Transverse colon (tissue), 4 donors: ENCODE data around the gene ATP6V0E1. TPM values are rescaled to one million over a fixed set of nuclear protein-coding genes. Genes with fewer than 3 reads are reported as not detected.
"Not testable (repeated sequence)": the region's sequence is repeated elsewhere in the genome, so short reads cannot be mapped to it uniquely, and the experiment has no call there.

Experiments used
- DNase-seq: peaks from one replicate; pipeline ENCODE4 v3.0.0-alpha.2; 2019
- H3K27ac ChIP-seq, 4 donors: fragments of 200-600 bp; sonication (generic); 2 replicates each; pipeline ENCODE4 v1.5.1; 2016 to 2018; ENCODE audit warnings: inconsistent platforms in 4 of 4
- H3K27me3 ChIP-seq: fragments of 200-600 bp; sonication (generic); 2 replicates; pipeline ENCODE4 v1.5.1; 2017; ENCODE audit warnings: inconsistent platforms
- H3K36me3 ChIP-seq, 4 donors: fragments of 200-600 bp; sonication (generic); 2 replicates each; pipeline ENCODE4 v1.5.1; 2017 to 2019; ENCODE audit warnings: inconsistent platforms in 4 of 4
- H3K4me1 ChIP-seq, 4 donors: fragments of 200-600 bp; sonication (generic); 2 replicates each; pipeline ENCODE4 v1.5.1; 2017 to 2020; ENCODE audit warnings: inconsistent platforms in 4 of 4
- H3K4me3 ChIP-seq, 4 donors: fragments of 200-600 bp; sonication (generic); 1 replicate in 1 of 4; 2 replicates in 3 of 4; pipeline versions ENCODE4 v1.5.1 to v1.6.1; 2017 to 2019; ENCODE audit warnings: inconsistent platforms in 4 of 4
- H3K9me3 ChIP-seq, 2 donors: fragments of 200-600 bp; sonication (generic); 2 replicates each; pipeline ENCODE4 v1.5.1; 2017 to 2019; ENCODE audit warnings: inconsistent platforms in 2 of 2
- EP300 ChIP-seq: sonication (generic); formaldehyde crosslinking; IDR thresholded peaks from one replicate; pipeline ENCODE4 v1.6.1; 2017; ENCODE audit warnings: antibody characterized with exemption, low read depth
- POLR2A ChIP-seq: fragments of 450-650 bp; IDR thresholded peaks from one replicate; pipeline ENCODE4 v1.6.1; 2016; ENCODE audit warnings: antibody characterized with exemption, mild to moderate bottlenecking, moderate library complexity
- POLR2AphosphoS5 ChIP-seq, 3 donors: sonication (generic); formaldehyde crosslinking; IDR thresholded peaks; one replicate each; pipeline ENCODE4 v1.6.1; 2016; ENCODE audit warnings: antibody characterized with exemption in 3 of 3
- WGBS, 2 donors: methylation state at CpG; one replicate each; pipeline ENCODE4 v1.1.5; 2018; ENCODE audit warnings: low coverage in 1 of 2; 5-methylcytosine and 5-hydroxymethylcytosine counted together
- in situ Hi-C, 4 donors: fragments of 200-750 bp; cut with MboI; loops; one replicate each; pipeline versions ENCODE4 v1.15.0 to v1.15.1; 2017; ENCODE audit warnings: low sequenced_read_pairs in 3 of 4, low pct_ligation_motif_present in 1 of 4, low pct_unique_long_range_greater_than_20kb in 1 of 4
- intact Hi-C: fragments of 100-400 bp; cut with DNase I; formaldehyde crosslinking; loops from one replicate; pipeline ENCODE4 v1.15.1; 2023; ENCODE audit warnings: low total_unique reads
- small RNA-seq, 4 donors: library from RNA; depleted of rRNA; stranded (forward); fragments of <200 nt; gene quantifications; one replicate each; pipeline ENCODE3, GENCODE V24; 2016
- total RNA-seq, 4 donors: library from RNA; depleted of rRNA; stranded (reverse); fragments of >200 nt; gene quantifications; one replicate each; pipeline ENCODE4 v1.1.0, GENCODE V29; 2016
- TF ChIP-seq, protein P1 (sequence below), 5 experiments: fragments of 200-600 bp in 3 of 5; fragments of 450-650 bp in 2 of 5; sonication (generic) in 3 of 5; IDR thresholded peaks; 1 replicate in 2 of 5; 2 replicates in 3 of 5; pipeline ENCODE4 v1.5.1; 2016 to 2017; ENCODE audit warnings: antibody characterized with exemption in 5 of 5, inconsistent platforms in 3 of 5, mild to moderate bottlenecking in 2 of 5, moderate library complexity in 1 of 5

Gene ATP6V0E1
- total RNA-seq, 4 donors from 2014 or later, result 60.9 to 212 (median 138) TPM

DNA sequence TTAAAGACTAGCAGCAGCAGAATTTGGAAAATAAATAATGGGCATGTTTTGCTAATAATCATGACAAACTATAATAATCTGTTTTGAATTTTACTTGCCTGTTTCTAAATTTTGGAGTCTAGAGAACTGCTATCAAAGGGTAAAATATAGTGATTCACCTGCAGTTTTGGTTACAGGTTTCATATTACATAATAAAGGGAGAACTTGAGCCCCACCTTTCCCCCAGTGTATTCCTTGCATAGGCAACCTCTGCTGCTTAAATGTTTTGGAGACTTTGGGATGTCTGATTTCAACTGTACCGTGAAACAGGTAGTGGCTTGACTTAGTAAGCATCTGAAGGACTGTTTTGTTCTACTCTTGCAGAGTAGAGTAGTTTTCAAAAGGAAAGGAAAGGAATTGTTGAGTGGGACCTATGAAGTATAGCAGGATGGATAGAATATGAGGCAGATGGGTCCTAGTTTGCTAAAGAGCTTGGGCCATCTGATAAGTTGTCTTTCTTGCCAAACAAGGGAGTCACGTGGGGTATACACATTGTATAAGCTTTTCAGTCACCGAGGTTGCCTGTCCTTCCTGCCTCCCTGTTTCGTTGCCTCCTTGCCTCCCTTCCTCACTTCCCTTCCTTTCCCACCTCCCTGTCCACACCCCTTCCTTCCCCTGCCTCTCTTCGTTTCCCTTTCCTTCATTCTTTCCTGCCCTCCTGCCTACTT, 91.7 kb downstream of the ATP6V0E1 start:
- H3K4me1 ChIP-seq, result peaks cover 0 to 4% (median 0%) of the 10 kb centered on the region in 4 donors
- DNase-seq, result no peak
- H3K9me3 ChIP-seq, result no peaks in the 10 kb centered on the region
- H3K27me3 ChIP-seq, result no peaks in the 10 kb centered on the region
- H3K36me3 ChIP-seq, result no peaks in the 10 kb centered on the region
- H3K27ac ChIP-seq, result no peak overlapping the region
- WGBS, 2 donors, result 90 to 100% methylated on average over 1 to 5 of the region's 5 CpGs
- H3K4me3 ChIP-seq, result no peak overlapping the region
- no peak for TF ChIP-seq EP300
- TF ChIP-seq POLR2AphosphoS5 (IDR thresholded peaks at IDR 0.05), result no peak
- TF ChIP-seq, protein P1, sequence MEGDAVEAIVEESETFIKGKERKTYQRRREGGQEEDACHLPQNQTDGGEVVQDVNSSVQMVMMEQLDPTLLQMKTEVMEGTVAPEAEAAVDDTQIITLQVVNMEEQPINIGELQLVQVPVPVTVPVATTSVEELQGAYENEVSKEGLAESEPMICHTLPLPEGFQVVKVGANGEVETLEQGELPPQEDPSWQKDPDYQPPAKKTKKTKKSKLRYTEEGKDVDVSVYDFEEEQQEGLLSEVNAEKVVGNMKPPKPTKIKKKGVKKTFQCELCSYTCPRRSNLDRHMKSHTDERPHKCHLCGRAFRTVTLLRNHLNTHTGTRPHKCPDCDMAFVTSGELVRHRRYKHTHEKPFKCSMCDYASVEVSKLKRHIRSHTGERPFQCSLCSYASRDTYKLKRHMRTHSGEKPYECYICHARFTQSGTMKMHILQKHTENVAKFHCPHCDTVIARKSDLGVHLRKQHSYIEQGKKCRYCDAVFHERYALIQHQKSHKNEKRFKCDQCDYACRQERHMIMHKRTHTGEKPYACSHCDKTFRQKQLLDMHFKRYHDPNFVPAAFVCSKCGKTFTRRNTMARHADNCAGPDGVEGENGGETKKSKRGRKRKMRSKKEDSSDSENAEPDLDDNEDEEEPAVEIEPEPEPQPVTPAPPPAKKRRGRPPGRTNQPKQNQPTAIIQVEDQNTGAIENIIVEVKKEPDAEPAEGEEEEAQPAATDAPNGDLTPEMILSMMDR (IDR thresholded peaks at IDR 0.05), result no peak
- intact Hi-C loops, result no loop called here
- in situ Hi-C loops, result no loop called here

DNA sequence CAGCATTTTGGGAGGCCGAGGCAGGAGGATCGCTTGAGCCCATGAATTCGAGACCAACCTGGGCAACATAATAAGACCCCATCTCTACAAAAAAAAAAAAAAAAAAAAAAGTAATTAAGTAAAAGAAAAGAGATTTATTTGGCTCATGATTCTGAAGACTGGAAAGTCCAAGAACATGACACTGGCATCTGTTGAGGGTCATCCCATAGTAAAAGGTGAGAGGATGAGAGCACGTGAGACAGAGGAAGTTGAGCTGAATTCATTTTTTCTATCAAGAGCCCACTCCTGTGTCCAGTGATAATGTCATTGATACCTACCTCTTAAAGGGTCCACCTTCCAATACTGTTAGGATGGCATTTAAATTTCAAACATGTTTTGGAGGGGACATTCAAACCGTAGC, 92.4 kb downstream of the ATP6V0E1 start:
- WGBS, 2 donors, result 88 to 100% methylated on average over 1 to 5 of the region's 5 CpGs
- peaks cover 0 to 3% (median 0%) of the 10 kb centered on the region in 4 donors for H3K36me3 ChIP-seq
- H3K4me3 ChIP-seq, result no peak overlapping the region
- no peak for TF ChIP-seq EP300
- no peak for TF ChIP-seq POLR2AphosphoS5 (IDR thresholded peaks at IDR 0.05)
- no peak for TF ChIP-seq POLR2A
- H3K4me1 ChIP-seq, result peaks cover 0 to 4% (median 0%) of the 10 kb centered on the region in 4 donors
- H3K27ac ChIP-seq, result no peak overlapping the region
- DNase-seq, result no peak
- in situ Hi-C loops (no loop called here), intact Hi-C loops (no loop called here)
- no peaks in the 10 kb centered on the region for H3K27me3 ChIP-seq
- H3K9me3 ChIP-seq, result no peaks in the 10 kb centered on the region

DNA sequence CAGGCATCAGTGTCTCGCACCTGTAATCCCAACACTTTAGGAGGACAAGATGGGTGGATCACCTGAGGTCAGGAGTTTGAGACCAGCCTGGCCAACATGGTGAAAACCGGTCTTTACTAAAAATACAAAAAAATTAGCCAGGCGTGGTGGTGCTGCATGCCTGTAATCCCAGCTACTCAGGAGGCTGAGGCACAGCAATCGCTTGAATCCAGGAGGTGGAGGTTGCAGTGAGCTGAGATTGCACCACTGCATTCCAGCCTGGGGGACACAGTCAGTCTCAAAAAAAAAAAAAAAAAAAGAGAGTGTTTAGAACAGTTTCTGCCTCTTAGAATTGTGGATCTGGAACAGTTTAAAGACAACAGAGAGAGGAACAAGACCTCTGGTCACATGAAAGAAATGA, 92.9 kb downstream of the ATP6V0E1 start:
- H3K4me3 ChIP-seq, H3K4me1 ChIP-seq, H3K9me3 ChIP-seq, H3K27me3 ChIP-seq, DNase-seq, in situ Hi-C loops, H3K27ac ChIP-seq, intact Hi-C loops, H3K36me3 ChIP-seq: not testable (repeated sequence)
- WGBS, 2 donors, result 93% methylated on average over 4 of the region's 4 CpGs; no CpG with 5 or more reads in 1 of the 2 donors

DNA sequence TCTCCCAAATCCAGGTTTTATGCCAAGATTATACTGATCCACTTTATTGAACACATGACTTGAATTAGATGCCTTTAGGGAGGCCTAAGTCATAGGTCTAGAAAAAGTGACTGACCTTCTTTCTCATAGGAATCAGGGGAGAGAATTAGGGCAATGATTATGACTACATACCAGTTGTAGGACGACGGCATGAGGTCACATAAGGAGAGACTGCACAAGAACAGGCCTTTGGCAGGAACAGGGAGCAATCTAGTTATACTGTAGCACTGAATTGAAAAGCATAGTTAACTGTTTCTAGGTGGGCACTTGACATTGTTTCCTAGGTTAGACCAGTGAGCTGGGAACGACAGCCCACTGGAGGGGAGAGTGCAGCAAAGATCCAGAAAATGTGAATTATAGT, 95.3 kb downstream of the ATP6V0E1 start:
- no peaks in the 10 kb centered on the region for H3K4me1 ChIP-seq
- intact Hi-C loops, result no loop called here
- 81 to 83% methylated on average over 3 of the region's 3 CpGs for WGBS, 2 donors
- H3K27me3 ChIP-seq, result no peaks in the 10 kb centered on the region
- in situ Hi-C loops, result no loop called here
- peaks cover 0 to 11% (median 5%) of the 10 kb centered on the region in 4 donors for H3K36me3 ChIP-seq
- no peak overlapping the region for H3K4me3 ChIP-seq
- TF ChIP-seq, protein P1 (IDR thresholded peaks at IDR 0.05), result no peak
- no peak for TF ChIP-seq EP300
- no peak for TF ChIP-seq POLR2AphosphoS5 (IDR thresholded peaks at IDR 0.05)
- no peak for TF ChIP-seq POLR2A
- no peak for DNase-seq
- no peak overlapping the region for H3K27ac ChIP-seq
- H3K9me3 ChIP-seq, result no peaks in the 10 kb centered on the region

Small RNA genes lying within 50 kb of the gene (small RNA-seq; reads per million reads assigned to genes)
- 0 reads per million in 4 donors for gene RF00019
- gene SNORA74B, result 15.3 to 24.3 (median 17.1) reads per million in 4 donors

Other genes with a start within 250 kb of the ATP6V0E1 start
- gene DUSP1, start 212.6 kb upstream of the ATP6V0E1 start, total RNA-seq, result 100 to 1,000 TPM; 469 to 701 (median 567) TPM
- gene ERGIC1, start 149.5 kb upstream of the ATP6V0E1 start, total RNA-seq, result 100 to 1,000 TPM; 125 to 252 (median 184) TPM
- gene RPL26L1, start 24.3 kb upstream of the ATP6V0E1 start, total RNA-seq, result 10 to 100 TPM in 2 of 4 donors, 1 to 10 TPM in 1, not detected in 1; 1.6 to 22.3 (median 19.5) TPM
- 10 to 100 TPM; 24.3 to 40.6 (median 32.3) TPM for gene CREBRF, start 72.6 kb downstream of the ATP6V0E1 start, total RNA-seq
- gene BNIP1, start 160.8 kb downstream of the ATP6V0E1 start, total RNA-seq, result 1 to 10 TPM in 2 of 4 donors, not detected in 2; 6.0 to 7.2 TPM